Fibroblast of the aortic adventitia (primary cell): ENCODE measurements around the gene AARS1. TPM values are rescaled to one million over a fixed set of nuclear protein-coding genes. Genes with fewer than 3 reads are reported as not detected.
"Not testable (repeated sequence)": the region's sequence is repeated elsewhere in the genome, so short reads cannot be mapped to it uniquely, and the experiment has no call there.

Experiments used
- DNase-seq: peaks from one replicate; pipeline ENCODE4 v3.0.0-alpha.2; 2010; ENCODE audit warnings: low read depth
- H3K4me3 ChIP-seq: 2 replicates; pipeline ENCODE4 v1.5.1; 2011; ENCODE audit warnings: low read depth, mild to moderate bottlenecking, control low read depth, low read length, moderate library complexity
- CTCF ChIP-seq: IDR thresholded peaks from 2 replicates; pipeline ENCODE4 v1.5.1; 2011; ENCODE audit warnings: mild to moderate bottlenecking, low read length, control low read depth, inconsistent platforms; ENCODE audit not compliant: insufficient read depth
- total RNA-seq: library from RNA; depleted of rRNA; stranded (reverse); fragments of >200 nt; gene quantifications from 2 replicates; pipeline ENCODE4 v1.2.3, GENCODE V29; 2012; ENCODE audit warnings: low replicate concordance

AARS1 gene
- total RNA-seq, 1 donor: 167 TPM

GRCh38 chr16:70294385-70295025 lies 5.2 kb upstream of the AARS1 start:
- no peak for DNase-seq
- TF ChIP-seq CTCF: no peak
- H3K4me3 ChIP-seq: no peak overlapping the region

- DNase-seq: not testable (repeated sequence)
Observed at GRCh38 chr16:70292148-70292547, 2.8 kb upstream of the AARS1 start.

GRCh38 chr16:70290949-70291519 lies 1.7 kb upstream of the AARS1 start:
- TF ChIP-seq CTCF: no peak
- DNase-seq: no peak
- H3K4me3 ChIP-seq: no peak overlapping the region

More at GRCh38 chr16:70292148-70292547, 2.8 kb upstream of the AARS1 start:
- not testable (repeated sequence) for H3K4me3 ChIP-seq

GRCh38 chr16:70287304-70287971 lies 1.9 kb downstream of the AARS1 start:
- peak overlapping the region; percentile 87 for H3K4me3 ChIP-seq
- DNase-seq: not testable (repeated sequence)

GRCh38 chr16:70276392-70276791 lies 12.9 kb downstream of the AARS1 start:
- H3K4me3 ChIP-seq: no peak overlapping the region
- peak; percentile 63 for DNase-seq
- TF ChIP-seq CTCF: no peak

- no peak overlapping the region for H3K4me3 ChIP-seq
- no peak for TF ChIP-seq CTCF
- DNase-seq: no peak
Observed at GRCh38 chr16:70271696-70272095, 17.6 kb downstream of the AARS1 start.

- no peak overlapping the region for H3K4me3 ChIP-seq
- no peak for TF ChIP-seq CTCF
- no peak for DNase-seq
Observed at GRCh38 chr16:70270176-70270575, 19.1 kb downstream of the AARS1 start.
